ENCODE results near the gene BTBD17.

GRCh38 chr17:74359916-74360315 is 1.8 kb downstream of the BTBD17 start:
- no peak for TF ChIP-seq CTCF (IDR thresholded peaks at IDR 0.05)
- TF ChIP-seq POLR2A (IDR thresholded peaks at IDR 0.05), result no peak

Data from adrenal gland (tissue), 5 donors.